Measurements from ENCODE around the gene NARS2.

DNA sequence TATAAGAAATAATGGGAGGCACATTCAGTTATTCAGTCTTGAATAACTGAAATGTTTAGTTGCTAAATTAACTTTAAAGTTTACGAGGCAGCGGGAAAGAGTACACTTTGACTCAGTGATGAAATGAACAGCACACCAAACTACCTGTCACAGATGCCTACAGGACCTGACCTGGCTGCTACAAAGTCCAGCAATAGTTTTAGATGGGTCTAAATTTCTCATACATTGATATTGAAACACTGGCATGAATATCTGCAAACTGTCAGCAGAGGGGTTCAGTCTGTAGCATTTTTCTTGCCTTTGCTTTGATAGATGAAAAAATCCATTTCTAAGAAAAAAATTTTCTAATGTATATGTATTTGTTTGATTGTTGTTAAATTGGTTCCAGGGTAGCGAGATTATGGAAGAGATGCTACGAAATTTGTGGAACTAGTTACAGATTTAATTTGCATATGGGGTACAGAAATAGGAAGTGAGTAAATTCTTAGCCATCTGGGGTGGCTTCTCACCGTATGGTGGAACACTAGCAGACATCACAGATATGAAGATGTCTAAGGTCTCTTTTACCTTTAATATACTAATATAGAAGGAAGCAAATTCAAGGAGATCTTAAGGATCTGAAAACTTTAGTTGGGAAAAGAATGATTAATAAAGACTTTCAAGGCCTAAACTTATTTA lies 136.2 kb downstream of the NARS2 start:
- no peak for TF ChIP-seq EZH2 (IDR thresholded peaks at IDR 0.05; ENCODE audit: insufficient read depth, poor library complexity, severe bottlenecking)
- TF ChIP-seq EZH2phosphoT487 (IDR thresholded peaks at IDR 0.05; ENCODE audit: insufficient read depth, low read depth): no peak
